Measurements from ENCODE around the gene TMEM163. TPM values are rescaled to one million over a fixed set of nuclear protein-coding genes. Genes with fewer than 3 reads are reported as not detected.

TMEM163 gene
- total RNA-seq, 1 donor from 2014 or later: 6.0 TPM

- TF ChIP-seq CTCF (IDR thresholded peaks at IDR 0.05): no peak
- H3K4me3 Mint-ChIP-seq: no peak overlapping the region
- CTCF ChIA-PET: no interaction called here
- H3K36me3 Mint-ChIP-seq (ENCODE audit: low read depth): peaks cover 98% of the 10 kb centered on the region
- H3K27me3 Mint-ChIP-seq: no peaks in the 10 kb centered on the region
- POLR2A ChIA-PET: no interaction called here
- no peaks in the 10 kb centered on the region for H3K9me3 Mint-ChIP-seq
- intact Hi-C loops (cut with micrococcal nuclease): no loop called here
- DNase-seq (no peak), ATAC-seq (ENCODE audit: low read depth) (no peak)
- H3K4me1 Mint-ChIP-seq: no peaks in the 10 kb centered on the region
- H3K27ac Mint-ChIP-seq: no peak overlapping the region
Observed at GRCh38 chr2:134431838-134432434, 286.9 kb downstream of the TMEM163 start.

GRCh38 chr2:134429886-134430285, 288.9 kb downstream of the TMEM163 start:
- no peaks in the 10 kb centered on the region for H3K27me3 Mint-ChIP-seq
- DNase-seq (no peak), ATAC-seq (ENCODE audit: low read depth) (no peak)
- ChIA-PET CTCF (no interaction called here), POLR2A (no interaction called here)
- no peaks in the 10 kb centered on the region for H3K9me3 Mint-ChIP-seq
- peaks cover 6% of the 10 kb centered on the region for H3K4me1 Mint-ChIP-seq
- no peak overlapping the region for H3K4me3 Mint-ChIP-seq
- intact Hi-C loops (cut with micrococcal nuclease): no loop called here
- H3K27ac Mint-ChIP-seq: peak overlapping the region; percentile 42
- H3K36me3 Mint-ChIP-seq (ENCODE audit: low read depth): peaks cover 97% of the 10 kb centered on the region
- TF ChIP-seq CTCF (IDR thresholded peaks at IDR 0.05): no peak

- ChIA-PET POLR2A (no interaction called here), CTCF (interaction anchor here (1.0 to 1.5 kb wide), 2 partner anchors 15 to 540 kb away, joined by 3 to 5 read pairs; no protein-coding TSS in a partner anchor)
- Mint-ChIP-seq H3K9me3 (no peaks in the 10 kb centered on the region), H3K36me3 (ENCODE audit: low read depth) (peaks cover 95% of the 10 kb centered on the region), H3K4me1 (peaks cover 6% of the 10 kb centered on the region), H3K27ac (peak overlapping the region; percentile 84), H3K4me3 (no peak overlapping the region), H3K27me3 (no peaks in the 10 kb centered on the region)
- TF ChIP-seq CTCF (IDR thresholded peaks at IDR 0.05): no peak
- DNase-seq (no peak), ATAC-seq (ENCODE audit: low read depth) (no peak)
- intact Hi-C loops (cut with micrococcal nuclease): no loop called here
Observed at GRCh38 chr2:134426721-134427120, 292.1 kb downstream of the TMEM163 start.

- H3K36me3 Mint-ChIP-seq (ENCODE audit: low read depth): peaks cover 91% of the 10 kb centered on the region
- intact Hi-C loops (cut with micrococcal nuclease): no loop called here
- ATAC-seq (ENCODE audit: low read depth) (no peak), DNase-seq (no peak)
- peaks cover 6% of the 10 kb centered on the region for H3K4me1 Mint-ChIP-seq
- CTCF ChIA-PET: no interaction called here
- H3K27ac Mint-ChIP-seq: peak overlapping the region; percentile 84
- no peak for TF ChIP-seq CTCF (IDR thresholded peaks at IDR 0.05)
- H3K4me3 Mint-ChIP-seq: no peak overlapping the region
- POLR2A ChIA-PET: no interaction called here
- H3K27me3 Mint-ChIP-seq: no peaks in the 10 kb centered on the region
- no peaks in the 10 kb centered on the region for H3K9me3 Mint-ChIP-seq
Observed at GRCh38 chr2:134425724-134426496, 292.9 kb downstream of the TMEM163 start.

- no peak overlapping the region for H3K4me3 Mint-ChIP-seq
- DNase-seq: no peak
- H3K27ac Mint-ChIP-seq: no peak overlapping the region
- no peaks in the 10 kb centered on the region for H3K9me3 Mint-ChIP-seq
- H3K4me1 Mint-ChIP-seq: peaks cover 6% of the 10 kb centered on the region
- CTCF ChIA-PET: interaction anchor here (1.2 to 1.5 kb wide), 2 partner anchors 10 to 303 kb away, joined by 4 to 7 read pairs; no protein-coding TSS in a partner anchor
- POLR2A ChIA-PET: interaction anchor here (1.5 kb wide), 1 partner anchor 10 kb away, joined by 4 read pairs; no protein-coding TSS in a partner anchor
- TF ChIP-seq CTCF (IDR thresholded peaks at IDR 0.05): no peak
- intact Hi-C loops (cut with micrococcal nuclease): no loop called here
- H3K36me3 Mint-ChIP-seq (ENCODE audit: low read depth): peaks cover 82% of the 10 kb centered on the region
- ATAC-seq (ENCODE audit: low read depth): no peak
- no peaks in the 10 kb centered on the region for H3K27me3 Mint-ChIP-seq
Observed at GRCh38 chr2:134421556-134422328, 297.1 kb downstream of the TMEM163 start.

All from activated B cell treated with CpG ODN at 0.5 μM for 24 hours (primary cell).